ENCODE results near the gene BEX3. TPM values are rescaled to one million over a fixed set of nuclear protein-coding genes. Genes with fewer than 3 reads are reported as not detected.

The BEX3 gene
- total and polyA plus RNA-seq, 2 donors (not counting 1 experiment from before 2014, with no cell fraction given): 416 to 460 TPM

DNA sequence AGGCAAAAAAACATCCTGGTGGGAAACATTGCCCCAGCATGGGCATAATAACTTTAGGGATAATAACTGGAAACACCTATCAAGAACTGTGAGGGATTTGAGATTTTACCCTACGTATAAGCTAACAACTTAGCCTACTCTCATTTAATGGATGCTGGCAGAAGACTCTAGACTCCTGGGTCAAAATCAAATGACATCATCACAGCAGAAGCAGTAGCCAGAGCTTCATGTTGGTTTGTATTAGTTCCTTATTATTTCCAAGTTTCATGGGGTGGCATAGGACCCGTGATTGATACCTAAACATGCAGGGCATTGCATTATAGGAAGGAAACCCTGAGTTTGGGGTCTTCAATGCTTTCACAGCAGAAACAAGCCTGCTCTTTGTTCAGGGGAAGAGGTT lies 15.4 kb upstream of the BEX3 start:
- Histone ChIP-seq H3K27ac (ENCODE audit: insufficient read depth, low read length) (no peak overlapping the region), H3K4me2 (ENCODE audit: extremely low read depth, insufficient read depth, low read length) (no peak overlapping the region), H3K27me3 (ENCODE audit: control insufficient read depth, insufficient read depth, low read length) (no peaks in the 10 kb centered on the region), H3K4me3 (replicated peaks in 1 of 4; ENCODE audit: control extremely low read depth in 1 of 4, insufficient read depth in 1 of 4, low read depth in 3 of 4, low read length in 4 of 4) (no peak overlapping the region), H4K20me1 (ENCODE audit: control insufficient read depth, extremely low read depth, insufficient read depth, low read length) (no peaks in the 10 kb centered on the region), H2AFZ (ENCODE audit: low read length) (no peak overlapping the region), H3K4me1 (ENCODE audit: control insufficient read depth, extremely low read depth, insufficient read depth, low read length) (peaks cover 4% of the 10 kb centered on the region), H3K36me3 (ENCODE audit: control insufficient read depth, insufficient read depth, low read length) (no peaks in the 10 kb centered on the region), H3K79me2 (ENCODE audit: control insufficient read depth, insufficient read depth, low read length) (peaks cover 16% of the 10 kb centered on the region), H3K9me3 (ENCODE audit: control insufficient read depth, insufficient read depth, low read depth, low read length) (no peaks in the 10 kb centered on the region), H3K9ac (ENCODE audit: insufficient read depth, low read length) (no peak overlapping the region)
- TF ChIP-seq EZH2 (IDR thresholded peaks at IDR 0.05; ENCODE audit: low read length, missing control alignments) (no peak), CTCF (conservative IDR thresholded peaks at IDR 0.05 in 1 of 2, IDR thresholded peaks at IDR 0.05 in 1 of 2; ENCODE audit: low read depth in 1 of 2, low read length in 2 of 2) (no peak)
- DNase-seq (ENCODE audit: low read depth in 2 of 2): no peak

- Histone ChIP-seq H2AFZ (ENCODE audit: low read length) (no peak overlapping the region), H3K27me3 (ENCODE audit: control insufficient read depth, insufficient read depth, low read length) (no peaks in the 10 kb centered on the region), H3K4me1 (ENCODE audit: control insufficient read depth, extremely low read depth, insufficient read depth, low read length) (peaks cover 4% of the 10 kb centered on the region), H4K20me1 (ENCODE audit: control insufficient read depth, extremely low read depth, insufficient read depth, low read length) (no peaks in the 10 kb centered on the region), H3K4me2 (ENCODE audit: extremely low read depth, insufficient read depth, low read length) (no peak overlapping the region), H3K36me3 (ENCODE audit: control insufficient read depth, insufficient read depth, low read length) (no peaks in the 10 kb centered on the region), H3K9me3 (ENCODE audit: control insufficient read depth, insufficient read depth, low read depth, low read length) (no peaks in the 10 kb centered on the region), H3K27ac (ENCODE audit: insufficient read depth, low read length) (no peak overlapping the region), H3K9ac (ENCODE audit: insufficient read depth, low read length) (no peak overlapping the region), H3K4me3 (replicated peaks in 1 of 4; ENCODE audit: control extremely low read depth in 1 of 4, insufficient read depth in 1 of 4, low read depth in 3 of 4, low read length in 4 of 4) (no peak overlapping the region), H3K79me2 (ENCODE audit: control insufficient read depth, insufficient read depth, low read length) (peaks cover 10% of the 10 kb centered on the region)
- peak in 1 of 2 donors; percentile 31 for DNase-seq (ENCODE audit: low read depth in 2 of 2)
- TF ChIP-seq CTCF (conservative IDR thresholded peaks at IDR 0.05 in 1 of 2, IDR thresholded peaks at IDR 0.05 in 1 of 2; ENCODE audit: low read depth in 1 of 2, low read length in 2 of 2) (no peak), EZH2 (IDR thresholded peaks at IDR 0.05; ENCODE audit: low read length, missing control alignments) (no peak)
Observed at GRCh38 chrX:103361798-103362197, 14.5 kb upstream of the BEX3 start.

DNA sequence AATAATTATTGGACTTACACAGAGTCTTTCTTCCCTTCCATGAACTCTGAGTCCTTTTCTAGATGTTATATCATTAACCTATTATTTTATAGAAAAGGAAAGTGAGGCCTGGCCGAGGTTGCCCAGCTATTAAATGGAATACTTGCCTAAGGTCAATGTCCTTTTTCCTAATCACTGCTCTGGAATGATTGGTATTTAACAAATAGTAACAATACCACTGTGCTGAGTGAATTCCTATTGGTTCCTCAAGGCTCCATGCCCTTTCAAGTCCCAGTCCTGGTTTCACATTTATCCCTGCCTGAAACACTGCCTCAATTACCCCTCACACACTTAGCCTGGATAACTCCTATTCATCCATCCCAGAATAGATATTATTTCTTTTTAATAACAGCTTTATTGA lies 13.9 kb upstream of the BEX3 start:
- no peaks in the 10 kb centered on the region for H3K27me3 ChIP-seq (ENCODE audit: control insufficient read depth, insufficient read depth, low read length)
- peaks cover 4% of the 10 kb centered on the region for H3K4me1 ChIP-seq (ENCODE audit: control insufficient read depth, extremely low read depth, insufficient read depth, low read length)
- H2AFZ ChIP-seq (ENCODE audit: low read length): no peak overlapping the region
- TF ChIP-seq EZH2 (IDR thresholded peaks at IDR 0.05; ENCODE audit: low read length, missing control alignments): no peak
- TF ChIP-seq CTCF (conservative IDR thresholded peaks at IDR 0.05 in 1 of 2, IDR thresholded peaks at IDR 0.05 in 1 of 2; ENCODE audit: low read depth in 1 of 2, low read length in 2 of 2): no peak
- H3K4me3 ChIP-seq (replicated peaks in 1 of 4; ENCODE audit: control extremely low read depth in 1 of 4, insufficient read depth in 1 of 4, low read depth in 3 of 4, low read length in 4 of 4): no peak overlapping the region
- peak; percentile 49 to 57 for DNase-seq (ENCODE audit: low read depth in 2 of 2)
- H3K9ac ChIP-seq (ENCODE audit: insufficient read depth, low read length): no peak overlapping the region
- H3K27ac ChIP-seq (ENCODE audit: insufficient read depth, low read length): no peak overlapping the region
- no peaks in the 10 kb centered on the region for H3K9me3 ChIP-seq (ENCODE audit: control insufficient read depth, insufficient read depth, low read depth, low read length)
- peaks cover 4% of the 10 kb centered on the region for H3K79me2 ChIP-seq (ENCODE audit: control insufficient read depth, insufficient read depth, low read length)
- no peak overlapping the region for H3K4me2 ChIP-seq (ENCODE audit: extremely low read depth, insufficient read depth, low read length)
- H4K20me1 ChIP-seq (ENCODE audit: control insufficient read depth, extremely low read depth, insufficient read depth, low read length): no peaks in the 10 kb centered on the region
- H3K36me3 ChIP-seq (ENCODE audit: control insufficient read depth, insufficient read depth, low read length): no peaks in the 10 kb centered on the region
